HepG2 (cell line): Measurements from ENCODE around the gene CDS1. TPM values are rescaled to one million over a fixed set of nuclear protein-coding genes. Genes with fewer than 3 reads are reported as not detected.

Experiments used
- ATAC-seq: fragments of 200-7000 bp; cut with Tn5 transposase; 3 replicates; pipeline ENCODE4 v1.9.1; 2020; ENCODE audit warnings: mild to moderate bottlenecking, moderate library complexity
- BruUV-seq: library from RNA; stranded (reverse); fragments of 400-500 nt; replicated peaks from 2 replicates; lab custom pipeline; 2021; lab: Mats Ljungman, UMichigan
- CTCF ChIA-PET: fragments of 300-600 bp; formaldehyde crosslinking; extraction: SDS; loops from one replicate; lab custom pipeline; 2021; ENCODE audit warnings: low total read pairs, inconsistent platforms, low intra/inter-chr PET ratio; lab: Yijun Ruan, JAX
- POLR2A ChIA-PET: fragments of 350-600 bp; sonication (Branson Sonifier 250); formaldehyde crosslinking; loops from one replicate; lab custom pipeline; 2020; ENCODE audit warnings: antibody characterized with exemption, inconsistent platforms; lab: Yijun Ruan, JAX
- DNase-seq: peaks from one replicate; pipeline ENCODE4 v3.0.0-alpha.2; 2015; ENCODE audit warnings: low spot score
- FAIRE-seq: peaks from 3 replicates; lab custom pipeline; 2011; peaks lifted over from hg19 to GRCh38; lab: Jason Lieb, UNC
- H2AFZ ChIP-seq: one replicate; pipeline ENCODE4 v1.6.1; 2011; ENCODE audit warnings: low read length, inconsistent platforms
- H3K27ac ChIP-seq: fragments of 300-600 bp; 3 replicates; pipeline ENCODE4 v1.8.0; 2011; ENCODE audit warnings: mixed run types, mild to moderate bottlenecking, mixed read lengths, low read length, inconsistent platforms; ENCODE audit not compliant: insufficient read depth; ENCODE audit errors: extremely low read length
- H3K27me3 ChIP-seq, 2 experiments: fragments of 200-600 bp in 1 of 2; 2 replicates in 1 of 2; 3 replicates in 1 of 2; pipeline versions ENCODE4 v1.6.0 to v1.8.0; 2011; ENCODE audit warnings: low read length in 2 of 2, mild to moderate bottlenecking in 2 of 2, moderate library complexity in 2 of 2, inconsistent platforms in 1 of 2; ENCODE audit not compliant: insufficient read depth in 2 of 2, control insufficient read depth in 1 of 2
- H3K36me3 ChIP-seq, 2 experiments: fragments of 200-600 bp in 1 of 2; replicated peaks in 1 of 2; 2 replicates in 1 of 2; 3 replicates in 1 of 2; pipeline versions ENCODE4 v1.5.1 to v1.8.0; 2011; ENCODE audit warnings: low read length in 2 of 2, inconsistent platforms in 1 of 2; ENCODE audit not compliant: insufficient read depth in 2 of 2, control insufficient read depth in 1 of 2
- H3K4me1 ChIP-seq: 2 replicates; pipeline ENCODE4 v1.5.1; 2012; ENCODE audit warnings: low read length, inconsistent platforms; ENCODE audit not compliant: insufficient read depth
- H3K4me2 ChIP-seq: 2 replicates; pipeline ENCODE4 v1.6.0; 2011; ENCODE audit warnings: low read depth, low read length, inconsistent platforms
- H3K4me3 ChIP-seq, 3 experiments: fragments of 200-600 bp in 1 of 3; sonication (generic), shearing (Covaris generic) in 1 of 3; replicated peaks in 1 of 3; 2 replicates each; pipeline ENCODE4 v1.5.1; 2011 to 2016; ENCODE audit warnings: low read length in 3 of 3, inconsistent platforms in 2 of 3, low read depth in 2 of 3, mild to moderate bottlenecking in 2 of 3, control low read depth in 1 of 3, mixed read lengths in 1 of 3; ENCODE audit not compliant: insufficient read depth in 1 of 3
- H3K79me2 ChIP-seq: one replicate; pipeline ENCODE4 v1.6.1; 2011; ENCODE audit warnings: low read length, inconsistent platforms; ENCODE audit not compliant: insufficient read depth
- H3K9ac ChIP-seq: 2 replicates; pipeline ENCODE4 v1.6.0; 2011; ENCODE audit warnings: mild to moderate bottlenecking, low read depth, low read length, inconsistent platforms; ENCODE audit not compliant: insufficient read depth
- H3K9me3 ChIP-seq: 2 replicates; pipeline ENCODE4 v1.5.1; 2012; ENCODE audit warnings: mild to moderate bottlenecking, low read length
- H4K20me1 ChIP-seq: 2 replicates; pipeline ENCODE4 v1.6.0; 2011; ENCODE audit warnings: inconsistent platforms, mild to moderate bottlenecking, low read length, moderate library complexity; ENCODE audit not compliant: insufficient read depth
- BHLHE40 ChIP-seq: IDR thresholded peaks from 2 replicates; pipeline ENCODE4 v1.6.1; 2011; ENCODE audit warnings: low read length, improper control_type of control experiment
- EED ChIP-seq: sonication (generic); formaldehyde crosslinking; IDR thresholded peaks from 2 replicates; pipeline ENCODE4 v1.5.0; 2020; ENCODE audit warnings: mild to moderate bottlenecking, missing genetic modification reagents
- FOXK1 ChIP-seq: sonication (generic); formaldehyde crosslinking; IDR thresholded peaks from 2 replicates; pipeline ENCODE4 v1.4.0; 2020; ENCODE audit warnings: low read depth, missing genetic modification reagents, borderline replicate concordance
- HNRNPUL1 ChIP-seq: fragments of 200-400 bp; formaldehyde crosslinking; IDR thresholded peaks from 2 replicates; pipeline ENCODE4 v1.6.1; 2017; ENCODE audit warnings: low read depth, mild to moderate bottlenecking, low read length, moderate library complexity
- KLF11 ChIP-seq: IDR thresholded peaks from 2 replicates; pipeline ENCODE4 v1.6.1; 2016; ENCODE audit warnings: missing compliant biosample characterization
- MAFK ChIP-seq, 2 experiments: IDR thresholded peaks in 1 of 2; conservative IDR thresholded peaks in 1 of 2; 2 replicates each; pipeline ENCODE4 v1.6.1; 2011; ENCODE audit warnings: improper control_type of control experiment in 2 of 2, low read length in 2 of 2
- SRSF4 ChIP-seq: fragments of 200-400 bp; formaldehyde crosslinking; IDR thresholded peaks from one replicate; pipeline ENCODE4 v1.6.1; 2018; ENCODE audit warnings: mild to moderate bottlenecking, low read depth, low read length, moderate library complexity; ENCODE audit not compliant: poor library complexity, severe bottlenecking
- SRY ChIP-seq: sonication (generic); formaldehyde crosslinking; IDR thresholded peaks from 2 replicates; pipeline ENCODE4 v1.8.0; 2022; ENCODE audit warnings: mild to moderate bottlenecking, missing genetic modification reagents
- THAP7 ChIP-seq: sonication (generic); formaldehyde crosslinking; IDR thresholded peaks from 2 replicates; pipeline ENCODE4 v1.8.1; 2023; ENCODE audit warnings: mild to moderate bottlenecking, missing genetic modification reagents
- ZFP90 ChIP-seq: sonication (generic); formaldehyde crosslinking; IDR thresholded peaks from 2 replicates; pipeline ENCODE4 v1.8.0; 2022; ENCODE audit warnings: missing genetic modification reagents, mild to moderate bottlenecking, inconsistent platforms, borderline replicate concordance
- ZMAT3 ChIP-seq: sonication (generic); formaldehyde crosslinking; conservative IDR thresholded peaks from 2 replicates; pipeline ENCODE4 v1.7.0; 2021; ENCODE audit warnings: missing genetic modification reagents
- ZNF260 ChIP-seq: sonication (generic); formaldehyde crosslinking; IDR thresholded peaks from 2 replicates; pipeline ENCODE4 v1.4.0; 2020; ENCODE audit warnings: missing genetic modification reagents, low read depth, mild to moderate bottlenecking, borderline replicate concordance
- ZNF414 ChIP-seq: sonication (generic); formaldehyde crosslinking; IDR thresholded peaks from 2 replicates; pipeline ENCODE4 v1.5.0; 2020; ENCODE audit warnings: missing genetic modification reagents
- ZNF513 ChIP-seq: sonication (generic); formaldehyde crosslinking; conservative IDR thresholded peaks from 2 replicates; pipeline ENCODE4 v1.5.0; 2020; ENCODE audit warnings: missing genetic modification reagents
- ZNF574 ChIP-seq: sonication (generic); formaldehyde crosslinking; IDR thresholded peaks from 2 replicates; pipeline ENCODE4 v1.4.0; 2020; ENCODE audit warnings: missing genetic modification reagents
- in situ Hi-C: cut with HindIII; loops from 2 replicates; pipeline ENCODE4 v1.10.0; 2017; ENCODE audit warnings: low pct_unique_long_range_greater_than_20kb; ENCODE audit not compliant: extremely low pct_ligation_motif_present
- intact Hi-C: fragments of 100-400 bp; cut with micrococcal nuclease; formaldehyde crosslinking; loops from one replicate; pipeline ENCODE4 v1.10.0; 2022; ENCODE audit not compliant: unreplicated experiment
- polyA plus RNA-seq, 8 experiments: library from polyadenylated mRNA; depleted of rRNA in 3 of 8; stranded (reverse) in 7 of 8; unstranded in 1 of 8; fragments of >200 nt; fragmentation: Illumina TruSeq in 4 of 8; extraction: Trizol in 4 of 8; gene quantifications; 2 replicates each; pipeline versions ENCODE4 v1.2.1 to v1.2.3, GENCODE V29; 2011 to 2016; ENCODE audit warnings: low read depth in 4 of 8, missing spikeins in 1 of 8, mixed read lengths in 1 of 8; ENCODE audit not compliant: insufficient read depth in 1 of 8
- total RNA-seq, 5 experiments: library from RNA; depleted of rRNA; stranded (reverse); fragments of >200 nt; fragmentation: Illumina TruSeq; extraction: Trizol; gene quantifications; 2 replicates each; pipeline ENCODE4 v1.2.3, GENCODE V29; 2016; ENCODE audit warnings: low read depth in 1 of 5
- TF ChIP-seq, protein P1 (sequence below): sonication (generic); formaldehyde crosslinking; IDR thresholded peaks from 2 replicates; pipeline ENCODE4 v1.5.0; 2020; ENCODE audit warnings: mild to moderate bottlenecking, missing genetic modification reagents

Gene CDS1
- total and polyA plus RNA-seq, 2 of the 13 experiments (the other 11 are each of a cell fraction or from before 2014, with no cell fraction given), result 2.1 to 3.2 TPM

GRCh38 chr4:84689197-84689596 lies 106.3 kb downstream of the CDS1 start:
- no TSS peak for BruUV-seq
- CTCF ChIA-PET, result no interaction called here
- Histone ChIP-seq H4K20me1 (no peaks in the 10 kb centered on the region), H3K9ac (no peak overlapping the region), H3K27me3 (no peaks in the 10 kb centered on the region), H3K27ac (no peak overlapping the region), H3K36me3 (peaks cover 9 to 37% of the 10 kb centered on the region in 2 experiments), H3K4me2 (no peak overlapping the region), H3K4me3 (no peak overlapping the region), H3K9me3 (no peaks in the 10 kb centered on the region), H2AFZ (no peak overlapping the region), H3K4me1 (no peaks in the 10 kb centered on the region), H3K79me2 (no peaks in the 10 kb centered on the region)
- ATAC-seq, result no peak
- POLR2A ChIA-PET, result no interaction called here
- TF ChIP-seq ZNF414 (CRISPR knock-in tag) (no peak), ZMAT3 (CRISPR knock-in tag) (no peak), BHLHE40 (no peak), ZNF260 (CRISPR knock-in tag) (no peak), FOXK1 (CRISPR knock-in tag) (no peak), THAP7 (CRISPR knock-in tag) (no peak), SRY (CRISPR knock-in tag) (no peak), ZFP90 (CRISPR knock-in tag) (no peak), SRSF4 (no peak), KLF11 (CRISPR knock-in tag) (no peak), EED (no peak), ZNF574 (CRISPR knock-in tag) (no peak), ZNF513 (CRISPR knock-in tag) (no peak), MAFK (conservative IDR thresholded peaks at IDR 0.05 in 1 of 2, IDR thresholded peaks at IDR 0.05 in 1 of 2; ENCODE audit: low read length in 2 of 2) (no peak), HNRNPUL1 (no peak)
- TF ChIP-seq, protein P1, sequence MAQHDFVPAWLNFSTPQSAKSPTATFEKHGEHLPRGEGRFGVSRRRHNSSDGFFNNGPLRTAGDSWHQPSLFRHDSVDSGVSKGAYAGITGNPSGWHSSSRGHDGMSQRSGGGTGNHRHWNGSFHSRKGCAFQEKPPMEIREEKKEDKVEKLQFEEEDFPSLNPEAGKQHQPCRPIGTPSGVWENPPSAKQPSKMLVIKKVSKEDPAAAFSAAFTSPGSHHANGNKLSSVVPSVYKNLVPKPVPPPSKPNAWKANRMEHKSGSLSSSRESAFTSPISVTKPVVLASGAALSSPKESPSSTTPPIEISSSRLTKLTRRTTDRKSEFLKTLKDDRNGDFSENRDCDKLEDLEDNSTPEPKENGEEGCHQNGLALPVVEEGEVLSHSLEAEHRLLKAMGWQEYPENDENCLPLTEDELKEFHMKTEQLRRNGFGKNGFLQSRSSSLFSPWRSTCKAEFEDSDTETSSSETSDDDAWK (CRISPR knock-in tag), result no peak
- in situ Hi-C loops (no loop called here), intact Hi-C loops (no loop called here)
- no peak for FAIRE-seq
- DNase-seq, result no peak
